C4-2B (cell line): ENCODE results near the gene SAMD4B.
A peak's percentile ranks its signal among the peaks of the same experiment; 100 is the strongest.

Experiments
- H3K27ac ChIP-seq: fragments of 450-650 bp; 2 replicates; pipeline ENCODE4 v1.5.1; 2017
- ZFX ChIP-seq: fragments of 450-650 bp; IDR thresholded peaks from 2 replicates; pipeline ENCODE4 v1.6.1; 2017
- TF ChIP-seq, protein P1 (sequence below): fragments of 450-650 bp; conservative IDR thresholded peaks from 2 replicates; pipeline ENCODE4 v1.5.1; 2017; ENCODE audit warnings: mild to moderate bottlenecking

Gene SAMD4B

GRCh38 chr19:39316627-39317321 lies 25.4 kb upstream of the SAMD4B start:
- no peak overlapping the region for H3K27ac ChIP-seq
- no peak for TF ChIP-seq ZFX
- TF ChIP-seq, protein P1, sequence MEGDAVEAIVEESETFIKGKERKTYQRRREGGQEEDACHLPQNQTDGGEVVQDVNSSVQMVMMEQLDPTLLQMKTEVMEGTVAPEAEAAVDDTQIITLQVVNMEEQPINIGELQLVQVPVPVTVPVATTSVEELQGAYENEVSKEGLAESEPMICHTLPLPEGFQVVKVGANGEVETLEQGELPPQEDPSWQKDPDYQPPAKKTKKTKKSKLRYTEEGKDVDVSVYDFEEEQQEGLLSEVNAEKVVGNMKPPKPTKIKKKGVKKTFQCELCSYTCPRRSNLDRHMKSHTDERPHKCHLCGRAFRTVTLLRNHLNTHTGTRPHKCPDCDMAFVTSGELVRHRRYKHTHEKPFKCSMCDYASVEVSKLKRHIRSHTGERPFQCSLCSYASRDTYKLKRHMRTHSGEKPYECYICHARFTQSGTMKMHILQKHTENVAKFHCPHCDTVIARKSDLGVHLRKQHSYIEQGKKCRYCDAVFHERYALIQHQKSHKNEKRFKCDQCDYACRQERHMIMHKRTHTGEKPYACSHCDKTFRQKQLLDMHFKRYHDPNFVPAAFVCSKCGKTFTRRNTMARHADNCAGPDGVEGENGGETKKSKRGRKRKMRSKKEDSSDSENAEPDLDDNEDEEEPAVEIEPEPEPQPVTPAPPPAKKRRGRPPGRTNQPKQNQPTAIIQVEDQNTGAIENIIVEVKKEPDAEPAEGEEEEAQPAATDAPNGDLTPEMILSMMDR, result no peak

DNA sequence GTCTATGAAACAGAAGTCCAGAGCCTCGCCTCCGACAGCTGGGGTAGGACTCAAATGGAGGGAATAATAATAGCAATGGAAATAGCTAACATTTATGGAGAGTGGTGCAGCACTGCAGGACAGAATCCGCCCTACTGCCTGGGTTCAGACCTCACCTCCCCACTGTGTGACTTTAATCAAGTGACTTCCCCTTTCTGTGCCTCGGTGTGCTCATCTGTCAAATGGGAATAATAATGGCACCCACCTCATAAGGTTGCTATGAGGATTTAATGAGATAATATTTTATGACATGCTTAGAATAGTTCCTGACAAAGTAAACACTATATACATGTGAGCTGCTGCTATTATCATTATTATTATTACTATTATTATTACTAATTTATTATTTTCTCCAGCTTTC lies 24.7 kb upstream of the SAMD4B start:
- TF ChIP-seq, protein P1, result no peak
- no peak for TF ChIP-seq ZFX
- H3K27ac ChIP-seq, result no peak overlapping the region

- H3K27ac ChIP-seq, result no peak overlapping the region
- TF ChIP-seq, protein P1, result no peak
- TF ChIP-seq ZFX, result no peak
Measured at GRCh38 chr19:39318071-39318470, 24.1 kb upstream of the SAMD4B start.

DNA sequence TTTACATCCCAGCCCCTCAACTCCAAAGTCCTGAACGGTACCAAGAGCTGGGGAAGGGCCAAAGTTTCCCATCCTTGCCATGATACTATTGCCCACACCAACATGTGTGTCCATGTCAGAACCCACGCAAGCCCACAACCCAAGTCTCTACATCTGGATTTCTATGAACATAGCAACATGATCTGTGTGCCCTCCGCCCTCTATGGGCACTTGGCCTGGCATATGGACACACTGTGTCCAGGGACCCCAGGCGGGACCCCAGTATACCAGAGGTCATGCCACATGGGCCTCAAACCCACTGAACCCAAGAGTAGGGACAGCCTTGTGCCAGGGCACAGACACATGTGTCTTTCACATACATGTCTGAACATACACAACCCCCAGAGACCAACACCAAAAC lies 23.5 kb upstream of the SAMD4B start:
- no peak overlapping the region for H3K27ac ChIP-seq
- no peak for TF ChIP-seq ZFX
- TF ChIP-seq, protein P1, result no peak

GRCh38 chr19:39319098-39319891 lies 22.9 kb upstream of the SAMD4B start:
- peak overlapping the region; percentile 83 for H3K27ac ChIP-seq
- TF ChIP-seq, protein P1, result no peak
- no peak for TF ChIP-seq ZFX

GRCh38 chr19:39319892-39320248 lies 22.4 kb upstream of the SAMD4B start:
- H3K27ac ChIP-seq, result peak overlapping the region; percentile 83
- no peak for TF ChIP-seq ZFX
- TF ChIP-seq, protein P1, result no peak

- peak overlapping the region; percentile 83; the same call in 1 of the 2 replicates for H3K27ac ChIP-seq
- TF ChIP-seq, protein P1, result no peak
- no peak for TF ChIP-seq ZFX
Measured at GRCh38 chr19:39321117-39321831, 20.9 kb upstream of the SAMD4B start.
